Right cardiac atrium (tissue), 5 donors: ENCODE results near the gene ARMH1. TPM values are rescaled to one million over a fixed set of nuclear protein-coding genes. Genes with fewer than 3 reads are reported as not detected.

ENCODE experiments used
- ATAC-seq, 2 donors: fragments of 200-7000 bp; cut with Tn5 transposase; one replicate each; pipeline versions ENCODE4 v1.8.0 to v1.9.1; 2020; ENCODE audit warnings: moderate library complexity in 2 of 2, mild to moderate bottlenecking in 1 of 2
- DNase-seq, 3 donors: peaks; one replicate each; pipeline ENCODE4 v3.0.0-alpha.2; 2020
- H3K27ac ChIP-seq: one replicate; pipeline ENCODE4 v1.5.1; 2013; ENCODE audit warnings: mild to moderate bottlenecking, low read length, control low read depth, moderate library complexity
- H3K27me3 ChIP-seq: one replicate; pipeline ENCODE4 v1.6.1; 2013; ENCODE audit not compliant: control insufficient read depth, insufficient read depth
- H3K4me1 ChIP-seq: one replicate; pipeline ENCODE4 v1.6.1; 2013; ENCODE audit warnings: low read length; ENCODE audit not compliant: control insufficient read depth, insufficient read depth
- H3K4me3 ChIP-seq: one replicate; pipeline ENCODE4 v1.5.1; 2013; ENCODE audit warnings: low read length, control low read depth
- H3K9me3 ChIP-seq: one replicate; pipeline ENCODE4 v1.6.1; 2013; ENCODE audit warnings: low read length; ENCODE audit not compliant: control insufficient read depth
- WGBS: extraction: QIAGEN DNeasy Blood & Tissue Kit; methylation state at CpG from one replicate; pipeline ENCODE4 v1.1.7; 2013; 5-methylcytosine and 5-hydroxymethylcytosine counted together
- intact Hi-C, 4 donors: fragments of 100-400 bp; cut with DNase I; formaldehyde crosslinking; loops; one replicate each; pipeline versions ENCODE4 v1.11.0 to v1.14.0; 2022 to 2023
- polyA plus RNA-seq: library from polyadenylated mRNA; stranded (reverse); fragments of 200-250 nt; gene quantifications from one replicate; pipeline ENCODE4 v1.2.3, GENCODE V29; 2013
- total RNA-seq, 4 donors: library from RNA; stranded (reverse); fragmentation: NEBNext Ultra II Directional; extraction: Animal tissue kit (Norgen Biotek cat#: 25700); gene quantifications; one replicate each; pipeline ENCODE4 v1.2.1, GENCODE V29; 2021
- donor health status: healthy with polysubstance abuse.
- donor health status: DM: no; HTN: yes; CAD: no.
- donor health status: DM: no; HTN: no; CAD: no.
- donor health status: DM: no; HTN: yes; CAD: no; lungs with severe emphysema.
- donor health status: DM: yes; HTN: yes; CAD: no.

The ARMH1 gene
- total and polyA plus RNA-seq, 5 donors = 0.39 to 1.2 (median 0.91) TPM

- H3K4me1 ChIP-seq = no peaks in the 10 kb centered on the region
- ATAC-seq (no peak), DNase-seq (no peak)
- H3K27me3 ChIP-seq = no peaks in the 10 kb centered on the region
- intact Hi-C loops = no loop called here
- no peaks in the 10 kb centered on the region for H3K9me3 ChIP-seq
- H3K4me3 ChIP-seq = no peak overlapping the region
- 84% methylated on average over 4 of the region's 4 CpGs for WGBS
- no peak overlapping the region for H3K27ac ChIP-seq
These were observed 42.6 kb downstream of the ARMH1 start for GRCh38 chr1:44717156-44717555.

- H3K9me3 ChIP-seq = no peaks in the 10 kb centered on the region
- no peaks in the 10 kb centered on the region for H3K27me3 ChIP-seq
- 28% methylated on average over 1 of the region's 1 CpG for WGBS
- ATAC-seq (no peak), DNase-seq (no peak)
- no peak overlapping the region for H3K27ac ChIP-seq
- H3K4me1 ChIP-seq = no peaks in the 10 kb centered on the region
- intact Hi-C loops = no loop called here
- no peak overlapping the region for H3K4me3 ChIP-seq
These were observed 43.1 kb downstream of the ARMH1 start for GRCh38 chr1:44717653-44718052.

GRCh38 chr1:44718091-44718490 lies 43.6 kb downstream of the ARMH1 start:
- WGBS = 76% methylated on average over 6 of the region's 6 CpGs
- intact Hi-C loops = no loop called here
- ATAC-seq = no peak

GRCh38 chr1:44719318-44719717 lies 44.8 kb downstream of the ARMH1 start:
- Histone ChIP-seq H3K4me1 (no peaks in the 10 kb centered on the region), H3K9me3 (no peaks in the 10 kb centered on the region), H3K4me3 (no peak overlapping the region), H3K27me3 (no peaks in the 10 kb centered on the region), H3K27ac (no peak overlapping the region)
- WGBS = 56% methylated on average over 5 of the region's 5 CpGs
- ATAC-seq (no peak), DNase-seq (no peak)
- intact Hi-C loops = no loop called here

More at GRCh38 chr1:44718091-44718490, 43.6 kb downstream of the ARMH1 start:
- Histone ChIP-seq H3K27me3 (no peaks in the 10 kb centered on the region), H3K27ac (no peak overlapping the region), H3K4me3 (no peak overlapping the region), H3K9me3 (no peaks in the 10 kb centered on the region), H3K4me1 (no peaks in the 10 kb centered on the region)
- no peak for DNase-seq

GRCh38 chr1:44720281-44720680 lies 45.8 kb downstream of the ARMH1 start:
- H3K9me3 ChIP-seq = no peaks in the 10 kb centered on the region
- ATAC-seq (no peak), DNase-seq (no peak)
- no peak overlapping the region for H3K27ac ChIP-seq
- H3K4me3 ChIP-seq = no peak overlapping the region
- H3K4me1 ChIP-seq = no peaks in the 10 kb centered on the region
- intact Hi-C loops = no loop called here
- H3K27me3 ChIP-seq = no peaks in the 10 kb centered on the region
- 87% methylated on average over 4 of the region's 4 CpGs for WGBS

GRCh38 chr1:44721485-44722361 lies 47.2 kb downstream of the ARMH1 start:
- peak; percentile 67 to 81 for ATAC-seq
- WGBS = 32% methylated on average over 14 of the region's 14 CpGs
- intact Hi-C loops = no loop called here
- H3K27me3 ChIP-seq = no peaks in the 10 kb centered on the region
- no peaks in the 10 kb centered on the region for H3K9me3 ChIP-seq
- no peak overlapping the region for H3K4me3 ChIP-seq
- DNase-seq = peak in 2 of 3 donors; percentile 46 to 68
- H3K27ac ChIP-seq = no peak overlapping the region
- H3K4me1 ChIP-seq = no peaks in the 10 kb centered on the region

- DNase-seq = no peak
- Histone ChIP-seq H3K27me3 (no peaks in the 10 kb centered on the region), H3K27ac (no peak overlapping the region), H3K4me1 (no peaks in the 10 kb centered on the region), H3K4me3 (no peak overlapping the region), H3K9me3 (no peaks in the 10 kb centered on the region)
- intact Hi-C loops = no loop called here
- no peak for ATAC-seq
- 79% methylated on average over 9 of the region's 9 CpGs for WGBS
These were observed 48.5 kb downstream of the ARMH1 start for GRCh38 chr1:44723064-44723463.

GRCh38 chr1:44723496-44724295 lies 49.2 kb downstream of the ARMH1 start:
- Histone ChIP-seq H3K4me3 (no peak overlapping the region), H3K4me1 (no peaks in the 10 kb centered on the region), H3K27ac (no peak overlapping the region), H3K27me3 (no peaks in the 10 kb centered on the region), H3K9me3 (no peaks in the 10 kb centered on the region)
- ATAC-seq (no peak), DNase-seq (peak; percentile 34 to 73 (median 72))
- intact Hi-C loops = no loop called here
- WGBS = 79% methylated on average over 28 of the region's 28 CpGs

- no peak for DNase-seq
- Histone ChIP-seq H3K9me3 (no peaks in the 10 kb centered on the region), H3K27ac (no peak overlapping the region), H3K4me1 (no peaks in the 10 kb centered on the region), H3K4me3 (no peak overlapping the region), H3K27me3 (no peaks in the 10 kb centered on the region)
- intact Hi-C loops = no loop called here
- 64% methylated on average over 64 of the region's 64 CpGs for WGBS
- ATAC-seq = no peak
These were observed 49.9 kb downstream of the ARMH1 start for GRCh38 chr1:44724296-44724954.

GRCh38 chr1:44724955-44725698 lies 50.6 kb downstream of the ARMH1 start:
- H3K27ac ChIP-seq = no peak overlapping the region
- intact Hi-C loops = no loop called here
- no peak for ATAC-seq
- WGBS = 78% methylated on average over 27 of the region's 27 CpGs
- no peaks in the 10 kb centered on the region for H3K9me3 ChIP-seq
- DNase-seq = no peak
- no peaks in the 10 kb centered on the region for H3K27me3 ChIP-seq
- no peaks in the 10 kb centered on the region for H3K4me1 ChIP-seq
- H3K4me3 ChIP-seq = no peak overlapping the region
